CD8-positive, alpha-beta memory T cell (primary cell): ENCODE results near the gene ECHDC1. TPM values are rescaled to one million over a fixed set of nuclear protein-coding genes. Genes with fewer than 3 reads are reported as not detected.

ENCODE experiments used
- CTCF ChIA-PET: fragments of 350-600 bp; sonication (Branson Sonifier 250); formaldehyde crosslinking; loops from one replicate; lab custom pipeline; 2021; ENCODE audit warnings: antibody characterized with exemption; lab: Charles Lee
- POLR2A ChIA-PET: fragments of 350-600 bp; sonication (Branson Sonifier 250); formaldehyde crosslinking; loops from one replicate; lab custom pipeline; 2021; ENCODE audit warnings: antibody characterized with exemption; lab: Charles Lee
- DNase-seq, 5 donors: peaks; one replicate each; pipeline versions ENCODE4 v3.0.0 to v3.0.0-alpha.2; 2020 to 2022; ENCODE audit warnings: mixed read lengths in 1 of 5
- H3K27ac ChIP-seq: one replicate; pipeline ENCODE4 v1.7.0; 2013; ENCODE audit warnings: low read depth, mild to moderate bottlenecking, low read length, moderate library complexity
- H3K27me3 ChIP-seq: 2 replicates; pipeline ENCODE4 v1.7.0; 2013; ENCODE audit warnings: low read length, mild to moderate bottlenecking; ENCODE audit not compliant: insufficient read depth, poor library complexity, severe bottlenecking
- H3K36me3 ChIP-seq: 2 replicates; pipeline ENCODE4 v1.7.0; 2013; ENCODE audit warnings: mild to moderate bottlenecking, low read length, moderate library complexity; ENCODE audit not compliant: insufficient read depth
- H3K4me1 ChIP-seq: 2 replicates; pipeline ENCODE4 v1.7.0; 2013; ENCODE audit warnings: mild to moderate bottlenecking, low read length, moderate library complexity; ENCODE audit not compliant: insufficient read depth
- H3K4me3 ChIP-seq: 2 replicates; pipeline ENCODE4 v1.7.0; 2013; ENCODE audit warnings: mild to moderate bottlenecking, low read length
- H3K9me3 ChIP-seq: 2 replicates; pipeline ENCODE4 v1.7.0; 2013; ENCODE audit warnings: mild to moderate bottlenecking, low read length
- H3K27ac Mint-ChIP-seq, 8 donors: one replicate each; pipeline ENCODE4 v1.8.0; 2020 to 2021; ENCODE audit warnings: mixed read lengths in 8 of 8, mild to moderate bottlenecking in 6 of 8, inconsistent platforms in 3 of 8, moderate library complexity in 3 of 8
- H3K27me3 Mint-ChIP-seq, 2 donors: one replicate each; pipeline ENCODE4 v1.8.0; 2020 to 2021; ENCODE audit warnings: mixed read lengths in 2 of 2, mild to moderate bottlenecking in 1 of 2, moderate library complexity in 1 of 2
- H3K36me3 Mint-ChIP-seq, 3 donors: one replicate each; pipeline ENCODE4 v1.8.0; 2020 to 2021; ENCODE audit warnings: mixed read lengths in 3 of 3, inconsistent platforms in 1 of 3, mild to moderate bottlenecking in 1 of 3
- H3K4me1 Mint-ChIP-seq, 3 donors: one replicate each; pipeline ENCODE4 v1.8.0; 2020 to 2021; ENCODE audit warnings: mixed read lengths in 3 of 3, inconsistent platforms in 1 of 3, mild to moderate bottlenecking in 1 of 3
- H3K4me3 Mint-ChIP-seq, 7 donors: one replicate each; pipeline ENCODE4 v1.8.0; 2020 to 2021; ENCODE audit warnings: mixed read lengths in 7 of 7, mild to moderate bottlenecking in 6 of 7, moderate library complexity in 4 of 7, inconsistent platforms in 2 of 7
- H3K9me3 Mint-ChIP-seq, 5 donors: one replicate each; pipeline ENCODE4 v1.8.0; 2020 to 2022; ENCODE audit warnings: mixed read lengths in 5 of 5, mild to moderate bottlenecking in 3 of 5, moderate library complexity in 2 of 5, inconsistent platforms in 1 of 5
- polyA plus RNA-seq: library from polyadenylated mRNA; unstranded; fragments of 300-500 nt; fragmentation: Illumina TruSeq; gene quantifications from one replicate; pipeline ENCODE4 v1.2.3, GENCODE V29; 2021
- total RNA-seq, 2 experiments: library from RNA; stranded (reverse); gene quantifications; one replicate each; pipeline ENCODE4 v1.2.3, GENCODE V29; 2021

Gene ECHDC1
- total and polyA plus RNA-seq, 3 experiments from 2014 or later = 65.0 to 67.7 (median 66.3) TPM

- CTCF ChIA-PET = interaction anchor here (0.9 to 2.6 kb wide), 4 partner anchors 9 to 235 kb away, joined by 3 to 12 read pairs (median 6); partner anchors contain the start of gene RNF146
- no peaks in the 10 kb centered on the region for H3K27me3 ChIP-seq
- H3K9me3 ChIP-seq = no peaks in the 10 kb centered on the region
- H3K36me3 ChIP-seq = no peaks in the 10 kb centered on the region
- H3K27ac Mint-ChIP-seq = peak overlapping the region in 3 of 8 donors; percentile 12 to 76 (median 47)
- POLR2A ChIA-PET = no interaction called here
- no peaks in the 10 kb centered on the region for H3K4me1 ChIP-seq
- H3K27ac ChIP-seq = no peak overlapping the region
- DNase-seq = no peak
- H3K4me1 Mint-ChIP-seq = peaks cover 43 to 64% (median 62%) of the 10 kb centered on the region in 3 donors
- H3K36me3 Mint-ChIP-seq = peaks cover 10 to 36% (median 23%) of the 10 kb centered on the region in 3 donors
- no peak overlapping the region for H3K4me3 Mint-ChIP-seq
- no peak overlapping the region for H3K4me3 ChIP-seq
- peaks cover 0 to 10% (median 0%) of the 10 kb centered on the region in 5 donors for H3K9me3 Mint-ChIP-seq
- H3K27me3 Mint-ChIP-seq = no peaks in the 10 kb centered on the region
Measured at GRCh38 chr6:127303917-127304316, 39.5 kb downstream of the ECHDC1 start.

GRCh38 chr6:127302728-127303660, 40.4 kb downstream of the ECHDC1 start:
- H3K4me1 ChIP-seq = no peaks in the 10 kb centered on the region
- Mint-ChIP-seq H3K36me3 (peaks cover 5 to 30% (median 17%) of the 10 kb centered on the region in 3 donors), H3K27me3 (no peaks in the 10 kb centered on the region), H3K27ac (peak overlapping the region in 1 of 8 donors; percentile 22), H3K4me3 (no peak overlapping the region), H3K4me1 (peaks cover 36 to 55% (median 54%) of the 10 kb centered on the region in 3 donors), H3K9me3 (peaks cover 0 to 4% (median 0%) of the 10 kb centered on the region in 5 donors)
- H3K27me3 ChIP-seq = no peaks in the 10 kb centered on the region
- H3K27ac ChIP-seq = no peak overlapping the region
- ChIA-PET POLR2A (no interaction called here), CTCF (interaction anchor here (0.8 to 2.6 kb wide), 9 partner anchors 10 to 1522 kb away, joined by 3 to 12 read pairs (median 4); partner anchors contain the start of gene RNF146)
- no peak overlapping the region for H3K4me3 ChIP-seq
- peak in 4 of 5 donors; percentile 6 to 39 (median 14) for DNase-seq
- H3K9me3 ChIP-seq = no peaks in the 10 kb centered on the region
- H3K36me3 ChIP-seq = no peaks in the 10 kb centered on the region

GRCh38 chr6:127301199-127301700, 42.2 kb downstream of the ECHDC1 start:
- Histone ChIP-seq H3K9me3 (no peaks in the 10 kb centered on the region), H3K27ac (no peak overlapping the region), H3K4me1 (no peaks in the 10 kb centered on the region), H3K36me3 (no peaks in the 10 kb centered on the region), H3K27me3 (no peaks in the 10 kb centered on the region), H3K4me3 (no peak overlapping the region)
- peaks cover 26 to 45% (median 42%) of the 10 kb centered on the region in 3 donors for H3K4me1 Mint-ChIP-seq
- POLR2A ChIA-PET = no interaction called here
- no peaks in the 10 kb centered on the region for H3K9me3 Mint-ChIP-seq
- CTCF ChIA-PET = interaction anchor here (1.2 kb wide), 2 partner anchors 25 to 237 kb away, joined by 4 read pairs; no protein-coding TSS in a partner anchor
- H3K4me3 Mint-ChIP-seq = no peak overlapping the region
- DNase-seq = no peak
- peaks cover 0 to 27% (median 11%) of the 10 kb centered on the region in 3 donors for H3K36me3 Mint-ChIP-seq
- H3K27ac Mint-ChIP-seq = no peak overlapping the region
- H3K27me3 Mint-ChIP-seq = no peaks in the 10 kb centered on the region

- ChIA-PET CTCF (interaction anchor here (0.9 to 2.0 kb wide), 3 partner anchors 9 to 17 kb away, joined by 3 to 7 read pairs (median 3); no protein-coding TSS in a partner anchor), POLR2A (no interaction called here)
- Histone ChIP-seq H3K27me3 (no peaks in the 10 kb centered on the region), H3K27ac (no peak overlapping the region), H3K4me1 (no peaks in the 10 kb centered on the region), H3K9me3 (no peaks in the 10 kb centered on the region), H3K4me3 (no peak overlapping the region), H3K36me3 (no peaks in the 10 kb centered on the region)
- H3K9me3 Mint-ChIP-seq = no peaks in the 10 kb centered on the region
- no peaks in the 10 kb centered on the region for H3K27me3 Mint-ChIP-seq
- no peak overlapping the region for H3K27ac Mint-ChIP-seq
- DNase-seq = no peak
- peaks cover 23 to 37% (median 34%) of the 10 kb centered on the region in 3 donors for H3K4me1 Mint-ChIP-seq
- H3K36me3 Mint-ChIP-seq = peaks cover 0 to 26% (median 2%) of the 10 kb centered on the region in 3 donors
- no peak overlapping the region for H3K4me3 Mint-ChIP-seq
Measured at GRCh38 chr6:127300411-127300810, 43.0 kb downstream of the ECHDC1 start.

GRCh38 chr6:127299522-127300240, 43.7 kb downstream of the ECHDC1 start:
- peak overlapping the region in 1 of 8 donors; percentile 33 for H3K27ac Mint-ChIP-seq
- H3K4me3 Mint-ChIP-seq = no peak overlapping the region

GRCh38 chr6:127298475-127298874, 44.9 kb downstream of the ECHDC1 start:
- H3K9me3 Mint-ChIP-seq = no peaks in the 10 kb centered on the region
- H3K27me3 ChIP-seq = no peaks in the 10 kb centered on the region
- no peaks in the 10 kb centered on the region for H3K9me3 ChIP-seq
- ChIA-PET CTCF (no interaction called here), POLR2A (no interaction called here)
- no peak overlapping the region for H3K4me3 ChIP-seq
- DNase-seq = no peak
- no peak overlapping the region for H3K27ac Mint-ChIP-seq
- no peak overlapping the region for H3K27ac ChIP-seq
- H3K27me3 Mint-ChIP-seq = no peaks in the 10 kb centered on the region
- no peak overlapping the region for H3K4me3 Mint-ChIP-seq
- H3K4me1 Mint-ChIP-seq = peaks cover 16 to 28% (median 24%) of the 10 kb centered on the region in 3 donors
- no peaks in the 10 kb centered on the region for H3K4me1 ChIP-seq
- peaks cover 0 to 32% (median 9%) of the 10 kb centered on the region in 3 donors for H3K36me3 Mint-ChIP-seq
- H3K36me3 ChIP-seq = no peaks in the 10 kb centered on the region

More at GRCh38 chr6:127299522-127300240, 43.7 kb downstream of the ECHDC1 start:
- ChIA-PET CTCF (interaction anchor here (0.9 to 2.0 kb wide), 3 partner anchors 8 to 18 kb away, joined by 3 to 7 read pairs (median 3); no protein-coding TSS in a partner anchor), POLR2A (no interaction called here)
- Mint-ChIP-seq H3K9me3 (no peaks in the 10 kb centered on the region), H3K36me3 (peaks cover 0 to 25% (median 2%) of the 10 kb centered on the region in 3 donors), H3K4me1 (peaks cover 17 to 30% (median 30%) of the 10 kb centered on the region in 3 donors), H3K27me3 (no peaks in the 10 kb centered on the region)
- no peaks in the 10 kb centered on the region for H3K4me1 ChIP-seq
- DNase-seq = no peak
- no peak overlapping the region for H3K27ac ChIP-seq
- H3K9me3 ChIP-seq = no peaks in the 10 kb centered on the region
- no peak overlapping the region for H3K4me3 ChIP-seq
- H3K36me3 ChIP-seq = no peaks in the 10 kb centered on the region
- no peaks in the 10 kb centered on the region for H3K27me3 ChIP-seq

GRCh38 chr6:127297502-127298070, 45.8 kb downstream of the ECHDC1 start:
- Histone ChIP-seq H3K27ac (no peak overlapping the region), H3K4me1 (no peaks in the 10 kb centered on the region), H3K27me3 (no peaks in the 10 kb centered on the region), H3K36me3 (no peaks in the 10 kb centered on the region), H3K9me3 (no peaks in the 10 kb centered on the region), H3K4me3 (no peak overlapping the region)
- Mint-ChIP-seq H3K4me3 (no peak overlapping the region), H3K27ac (peak overlapping the region in 6 of 8 donors; percentile 1 to 77 (median 21)), H3K4me1 (peaks cover 18 to 31% (median 25%) of the 10 kb centered on the region in 3 donors), H3K9me3 (no peaks in the 10 kb centered on the region), H3K27me3 (no peaks in the 10 kb centered on the region), H3K36me3 (peaks cover 0 to 32% (median 12%) of the 10 kb centered on the region in 3 donors)
- ChIA-PET CTCF (interaction anchor here (0.9 to 1.2 kb wide), 2 partner anchors 11 to 31 kb away, joined by 3 read pairs; no protein-coding TSS in a partner anchor), POLR2A (no interaction called here)
- DNase-seq = no peak
